Thoracic aorta (tissue), 2 donors: ENCODE data around the gene ORMDL3. TPM values are rescaled to one million over a fixed set of nuclear protein-coding genes. Genes with fewer than 3 reads are reported as not detected.

Experiments used
- ATAC-seq: fragments of 150-250 bp; one replicate; pipeline ENCODE4 v1.8.0; 2017; ENCODE audit warnings: low read depth; ENCODE audit not compliant: insufficient number of reproducible peaks, low FRiP score
- DNase-seq: peaks from one replicate; pipeline ENCODE4 v3.0.0-alpha.2; 2020; ENCODE audit warnings: low spot score
- H3K27ac ChIP-seq, 2 donors: fragments of 200-600 bp; sonication (generic); 1 replicate in 1 of 2; 2 replicates in 1 of 2; pipeline ENCODE4 v1.5.1; 2016; ENCODE audit warnings: mild to moderate bottlenecking in 2 of 2, moderate library complexity in 2 of 2
- H3K27me3 ChIP-seq: fragments of 200-600 bp; sonication (generic); replicated peaks from 2 replicates; pipeline ENCODE4 v1.6.0; 2016; ENCODE audit warnings: mild to moderate bottlenecking; ENCODE audit not compliant: insufficient read depth
- H3K36me3 ChIP-seq: fragments of 200-600 bp; sonication (generic); one replicate; pipeline ENCODE4 v1.5.1; 2016
- H3K4me1 ChIP-seq, 2 donors: fragments of 200-600 bp; sonication (generic); 1 replicate in 1 of 2; 2 replicates in 1 of 2; pipeline versions ENCODE4 v1.5.1 to v1.6.0; 2016; ENCODE audit warnings: low read depth in 2 of 2, mild to moderate bottlenecking in 1 of 2; ENCODE audit not compliant: control insufficient read depth in 1 of 2
- H3K4me3 ChIP-seq: fragments of 200-600 bp; sonication (generic); 2 replicates; pipeline ENCODE4 v1.5.1; 2016; ENCODE audit warnings: mild to moderate bottlenecking
- H3K9me3 ChIP-seq: fragments of 200-600 bp; sonication (generic); 2 replicates; pipeline ENCODE4 v1.5.1; 2016
- total RNA-seq, 2 donors: library from RNA; depleted of rRNA; stranded (reverse); fragments of >200 nt; gene quantifications; one replicate each; pipeline versions ENCODE4 v1.1.0 to v1.2.3, GENCODE V29; 2016
- TF ChIP-seq, protein P1 (sequence below): fragments of 200-600 bp; sonication (generic); IDR thresholded peaks from one replicate; pipeline ENCODE4 v1.5.1; 2019; ENCODE audit warnings: antibody characterized with exemption

The ORMDL3 gene
- total RNA-seq, 2 donors from 2014 or later, result 43.3 to 64.0 TPM

DNA sequence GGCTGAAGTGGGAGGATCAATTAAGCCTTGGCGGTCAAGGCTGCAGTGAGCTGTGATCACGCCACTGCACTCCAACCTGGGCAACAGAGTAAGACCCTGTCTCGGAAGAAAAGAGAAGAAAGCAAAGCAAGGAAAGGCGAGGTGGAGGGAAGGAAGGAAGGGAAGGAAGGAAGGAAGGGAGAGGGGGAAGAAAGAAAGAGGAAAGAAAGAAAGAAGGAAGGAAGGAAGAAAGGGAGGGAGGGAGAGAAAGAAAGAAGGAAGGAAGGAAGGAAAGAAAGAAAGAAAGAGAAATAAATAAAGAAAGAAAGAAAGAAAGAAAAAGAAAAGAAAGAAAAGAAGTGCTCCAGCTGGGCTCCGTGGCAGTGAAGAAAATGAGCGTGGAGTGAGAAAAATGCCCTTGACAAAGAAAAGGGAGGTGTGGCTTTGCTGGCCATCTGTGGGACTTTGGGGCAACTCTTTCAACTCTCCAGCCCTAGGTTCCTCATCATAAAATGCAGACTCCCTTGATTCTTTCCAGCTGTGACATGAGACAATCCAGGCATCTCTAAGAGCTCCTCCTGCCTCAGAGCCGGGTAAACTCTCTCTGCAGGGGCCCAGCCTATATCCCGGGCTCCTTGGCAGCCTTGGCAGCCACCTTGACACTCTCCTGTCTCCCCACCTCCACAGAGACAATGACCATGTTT is 37.8 kb upstream of the ORMDL3 start:
- ATAC-seq (no peak), DNase-seq (no peak)
- TF ChIP-seq, protein P1, sequence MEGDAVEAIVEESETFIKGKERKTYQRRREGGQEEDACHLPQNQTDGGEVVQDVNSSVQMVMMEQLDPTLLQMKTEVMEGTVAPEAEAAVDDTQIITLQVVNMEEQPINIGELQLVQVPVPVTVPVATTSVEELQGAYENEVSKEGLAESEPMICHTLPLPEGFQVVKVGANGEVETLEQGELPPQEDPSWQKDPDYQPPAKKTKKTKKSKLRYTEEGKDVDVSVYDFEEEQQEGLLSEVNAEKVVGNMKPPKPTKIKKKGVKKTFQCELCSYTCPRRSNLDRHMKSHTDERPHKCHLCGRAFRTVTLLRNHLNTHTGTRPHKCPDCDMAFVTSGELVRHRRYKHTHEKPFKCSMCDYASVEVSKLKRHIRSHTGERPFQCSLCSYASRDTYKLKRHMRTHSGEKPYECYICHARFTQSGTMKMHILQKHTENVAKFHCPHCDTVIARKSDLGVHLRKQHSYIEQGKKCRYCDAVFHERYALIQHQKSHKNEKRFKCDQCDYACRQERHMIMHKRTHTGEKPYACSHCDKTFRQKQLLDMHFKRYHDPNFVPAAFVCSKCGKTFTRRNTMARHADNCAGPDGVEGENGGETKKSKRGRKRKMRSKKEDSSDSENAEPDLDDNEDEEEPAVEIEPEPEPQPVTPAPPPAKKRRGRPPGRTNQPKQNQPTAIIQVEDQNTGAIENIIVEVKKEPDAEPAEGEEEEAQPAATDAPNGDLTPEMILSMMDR, result no peak
- H3K4me1 ChIP-seq, result no peaks in the 10 kb centered on the region
- H3K4me3 ChIP-seq, result no peak overlapping the region
- H3K27me3 ChIP-seq, result no peaks in the 10 kb centered on the region
- H3K36me3 ChIP-seq, result no peaks in the 10 kb centered on the region
- H3K9me3 ChIP-seq, result no peaks in the 10 kb centered on the region
- no peak overlapping the region for H3K27ac ChIP-seq

DNA sequence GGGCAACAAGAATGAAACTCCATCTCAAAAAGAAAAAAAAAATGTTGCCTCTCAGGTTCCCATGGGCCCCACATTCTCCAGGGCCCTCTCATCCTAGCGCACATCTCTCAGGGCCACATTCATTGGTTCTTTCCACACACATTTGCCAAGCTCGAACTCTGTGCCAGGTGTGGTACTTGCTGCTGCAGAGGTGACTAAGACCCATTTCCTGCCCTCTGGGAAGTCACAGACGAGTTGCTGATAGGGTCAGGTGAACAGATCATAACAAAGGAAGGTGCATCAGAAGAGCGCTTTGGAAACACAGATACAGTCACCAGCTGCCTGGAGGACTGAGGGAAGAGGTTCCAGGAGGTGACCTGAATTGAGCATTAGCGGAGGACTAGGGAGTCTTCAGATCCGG is 36.4 kb upstream of the ORMDL3 start:
- no peak for ATAC-seq
- H3K36me3 ChIP-seq, result no peaks in the 10 kb centered on the region
- H3K9me3 ChIP-seq, result no peaks in the 10 kb centered on the region
- TF ChIP-seq, protein P1, result no peak
- H3K4me3 ChIP-seq, result no peak overlapping the region
- H3K27ac ChIP-seq, result no peak overlapping the region
- H3K4me1 ChIP-seq, result no peaks in the 10 kb centered on the region
- no peak for DNase-seq
- H3K27me3 ChIP-seq, result no peaks in the 10 kb centered on the region

DNA sequence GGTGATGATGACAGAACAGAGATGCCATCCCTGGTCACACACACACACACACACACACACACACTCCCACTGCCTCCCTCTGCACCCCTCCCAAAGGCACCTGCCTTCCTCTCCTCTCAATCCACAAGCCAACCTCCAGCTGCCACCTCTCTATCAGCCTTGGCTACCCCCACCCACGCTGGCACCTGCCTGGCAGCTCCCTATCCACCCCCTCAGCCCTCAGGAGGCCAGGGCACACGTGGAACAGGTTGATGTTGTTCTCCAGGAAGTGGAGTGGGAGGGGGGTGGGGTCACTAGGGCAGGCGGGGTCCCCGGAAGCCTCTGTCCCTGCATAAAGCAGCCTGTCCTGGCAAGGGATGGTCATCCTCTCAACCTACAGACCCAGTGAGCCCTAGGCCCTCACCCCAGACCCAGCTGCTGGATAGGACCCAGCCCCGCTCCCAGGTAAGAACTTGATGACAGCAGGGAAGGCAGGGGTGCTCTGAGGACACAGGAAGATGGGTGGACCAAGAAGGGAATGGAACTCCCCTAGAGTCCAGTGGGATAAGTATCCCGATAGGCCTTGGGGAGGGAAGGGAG is 35.3 kb upstream of the ORMDL3 start, which contains the start of gene GSDMA:
Gene GSDMA, plus strand, starts transcription at position 363 of the 579 bp plus-strand sequence. CDS start 2,684 bp downstream, outside the sequence.
- Histone ChIP-seq H3K36me3 (no peaks in the 10 kb centered on the region), H3K4me1 (no peaks in the 10 kb centered on the region), H3K4me3 (no peak within 1 kb of the TSS), H3K27me3 (no peaks in the 10 kb centered on the region), H3K9me3 (no peaks in the 10 kb centered on the region), H3K27ac (no peak within 1 kb of the TSS)
- TF ChIP-seq, protein P1, result no peak
- DNase-seq (no peak), ATAC-seq (no peak)

DNA sequence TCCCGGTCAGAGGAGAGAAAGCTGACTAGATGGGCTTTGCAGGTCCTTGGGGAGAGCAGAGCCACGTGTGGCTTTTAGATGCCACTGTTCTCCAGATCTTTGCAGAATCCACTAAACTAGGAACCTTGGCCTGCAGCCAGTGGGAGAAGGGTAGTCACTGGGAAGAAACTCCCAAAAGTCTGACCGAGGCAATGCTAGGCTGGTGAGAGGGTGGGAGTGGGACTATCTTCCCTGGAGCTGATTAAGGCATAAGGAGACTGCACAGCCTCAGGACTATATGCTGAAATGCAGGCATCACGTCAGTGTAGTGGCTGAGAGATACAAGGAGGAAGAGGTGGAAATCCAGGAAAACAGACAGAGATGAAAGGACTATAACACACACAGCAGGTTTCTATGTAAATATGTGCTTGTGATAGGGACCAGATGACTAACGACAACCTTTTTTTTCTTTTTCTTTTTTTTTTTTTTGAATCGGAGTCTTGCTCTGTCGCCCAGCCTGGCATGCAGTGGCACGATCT is 33.2 kb upstream of the ORMDL3 start:
- Histone ChIP-seq H3K4me3 (no peak overlapping the region), H3K27me3 (no peaks in the 10 kb centered on the region), H3K4me1 (no peaks in the 10 kb centered on the region), H3K27ac (no peak overlapping the region), H3K36me3 (no peaks in the 10 kb centered on the region), H3K9me3 (no peaks in the 10 kb centered on the region)
- DNase-seq (no peak), ATAC-seq (no peak)
- TF ChIP-seq, protein P1, result no peak

DNA sequence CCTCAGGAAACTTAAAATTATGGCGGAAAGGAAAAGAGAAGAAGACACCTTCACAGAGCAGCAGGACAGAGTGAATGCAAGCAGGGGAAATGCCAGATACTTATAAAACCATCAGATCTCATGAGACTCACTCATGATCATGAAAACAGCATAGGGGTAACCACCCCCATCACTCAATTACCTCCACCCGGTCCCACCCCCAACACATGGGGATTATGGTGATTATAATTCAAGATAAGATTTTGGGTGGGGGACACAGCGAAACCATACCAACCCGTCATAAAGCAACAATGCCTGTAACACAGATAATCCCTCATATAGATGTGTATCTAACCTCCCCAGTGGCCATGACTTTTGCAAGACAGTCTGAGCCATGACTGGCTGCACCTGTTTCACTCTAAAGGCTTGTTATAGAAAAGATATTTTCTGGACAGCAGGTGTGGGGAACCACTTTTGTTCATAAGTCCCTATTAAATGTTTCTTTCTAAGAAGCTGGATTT is 28.4 kb upstream of the ORMDL3 start:
- Histone ChIP-seq H3K36me3 (no peaks in the 10 kb centered on the region), H3K27me3 (no peaks in the 10 kb centered on the region), H3K27ac (no peak overlapping the region), H3K4me3 (no peak overlapping the region), H3K4me1 (peaks cover 4 to 11% of the 10 kb centered on the region in 2 donors), H3K9me3 (no peaks in the 10 kb centered on the region)
- TF ChIP-seq, protein P1, result no peak
- DNase-seq (no peak), ATAC-seq (no peak)
